Spleen (tissue), 11 donors: Measurements from ENCODE around the gene MRPS17. TPM values are rescaled to one million over a fixed set of nuclear protein-coding genes. Genes with fewer than 3 reads are reported as not detected.
A peak's percentile ranks its signal among the peaks of the same experiment; 100 is the strongest.
"Not testable (repeated sequence)": the region's sequence is repeated elsewhere in the genome, so short reads cannot be mapped to it uniquely, and the experiment has no call there.

Experiments
- DNase-seq: peaks from one replicate; pipeline ENCODE4 v3.0.0-alpha.2; 2020
- H3K27ac ChIP-seq, 8 donors: fragments of 200-600 bp; sonication (generic) in 7 of 8; 1 replicate in 4 of 8; 2 replicates in 4 of 8; pipeline versions ENCODE4 v1.5.0 to v1.8.0; 2016 to 2021; ENCODE audit warnings: inconsistent platforms in 4 of 8, mild to moderate bottlenecking in 4 of 8, moderate library complexity in 1 of 8
- H3K27me3 ChIP-seq, 7 donors: fragments of 200-600 bp; sonication (generic) in 6 of 7; replicated peaks in 1 of 7; 1 replicate in 4 of 7; 2 replicates in 3 of 7; pipeline versions ENCODE4 v1.5.0 to v1.8.0; 2016 to 2021; ENCODE audit warnings: inconsistent platforms in 3 of 7, mild to moderate bottlenecking in 1 of 7
- H3K36me3 ChIP-seq, 6 donors: fragments of 200-600 bp; sonication (generic) in 5 of 6; 1 replicate in 4 of 6; 2 replicates in 2 of 6; pipeline versions ENCODE4 v1.5.0 to v1.8.0; 2016 to 2021; ENCODE audit warnings: inconsistent platforms in 2 of 6
- H3K4me1 ChIP-seq, 6 donors: fragments of 200-600 bp; sonication (generic) in 5 of 6; 1 replicate in 3 of 6; 2 replicates in 3 of 6; pipeline versions ENCODE4 v1.5.0 to v1.8.0; 2016 to 2021; ENCODE audit warnings: inconsistent platforms in 3 of 6
- H3K4me3 ChIP-seq, 8 donors: fragments of 200-600 bp; sonication (generic) in 7 of 8; 1 replicate in 4 of 8; 2 replicates in 4 of 8; pipeline versions ENCODE4 v1.5.0 to v1.8.0; 2016 to 2021; ENCODE audit warnings: inconsistent platforms in 4 of 8, mild to moderate bottlenecking in 4 of 8, moderate library complexity in 2 of 8
- H3K9me3 ChIP-seq, 8 donors: fragments of 200-600 bp; sonication (generic) in 7 of 8; 1 replicate in 4 of 8; 2 replicates in 4 of 8; pipeline versions ENCODE4 v1.5.0 to v1.8.0; 2016 to 2021; ENCODE audit warnings: inconsistent platforms in 4 of 8
- CTCF ChIP-seq, 11 experiments: fragments of 200-600 bp in 7 of 11; fragments of 450-650 bp in 4 of 11; sonication (generic) in 4 of 11; IDR thresholded peaks in 8 of 11; conservative IDR thresholded peaks in 3 of 11; 1 replicate in 7 of 11; 2 replicates in 4 of 11; pipeline versions ENCODE4 v1.4.0 to v1.8.0; 2016 to 2021; ENCODE audit warnings: antibody characterized with exemption in 11 of 11, inconsistent platforms in 4 of 11, mild to moderate bottlenecking in 1 of 11
- POLR2A ChIP-seq, 3 donors: fragments of 450-650 bp; IDR thresholded peaks; one replicate each; pipeline ENCODE4 v1.5.1; 2017; ENCODE audit warnings: antibody characterized with exemption in 3 of 3, mild to moderate bottlenecking in 1 of 3
- POLR2AphosphoS5 ChIP-seq, 3 donors: sonication (generic); formaldehyde crosslinking; IDR thresholded peaks; one replicate each; pipeline ENCODE4 v1.5.1; 2017; ENCODE audit warnings: antibody characterized with exemption in 3 of 3
- WGBS, 5 donors: extraction: QIAGEN DNeasy Blood & Tissue Kit in 3 of 5; methylation state at CpG; one replicate each; pipeline versions ENCODE4 v1.1.5 to v1.1.7; 2013 to 2018; 5-methylcytosine and 5-hydroxymethylcytosine counted together
- intact Hi-C: fragments of 100-400 bp; cut with DNase I; formaldehyde crosslinking; loops from one replicate; pipeline ENCODE4 v1.15.0; 2023; ENCODE audit warnings: low total_unique reads
- polyA plus RNA-seq, 3 donors: library from polyadenylated mRNA; stranded (reverse); fragments of 200-250 nt; gene quantifications; one replicate each; pipeline ENCODE4 v1.2.1, GENCODE V29; 2013
- total RNA-seq, 7 donors: library from RNA; depleted of rRNA in 3 of 7; stranded (reverse); fragments of >200 nt in 3 of 7; fragmentation: NEBNext Ultra II Directional in 4 of 7; extraction: Animal tissue kit (Norgen Biotek cat#: 25700) in 4 of 7; gene quantifications; one replicate each; pipeline versions ENCODE4 v1.1.0 to v1.2.1, GENCODE V29; 2016 to 2021
- donor health status: healthy with polysubstance abuse.
- donor health status: DM: no; HTN: no; CAD: no; lungs with moderate emphysema.
- donor health status: DM: no; HTN: no; CAD: no.
- donor health status: Bipolar disorder and iron deficiency.
- donor health status: healthy.
- donor health status: DM: no; HTN: no; CAD: no.
- donor health status: DM: yes; HTN: yes; CAD: no.

The MRPS17 gene
- total and polyA plus RNA-seq, 10 donors: 6.4 to 14.1 (median 9.5) TPM

GRCh38 chr7:55939514-55940123 is 12.1 kb upstream of the MRPS17 start:
- TF ChIP-seq POLR2AphosphoS5 (IDR thresholded peaks at IDR 0.05) (no peak), CTCF (IDR thresholded peaks at IDR 0.05 in 8 of 11, conservative IDR thresholded peaks at IDR 0.05 in 3 of 11) (no peak), POLR2A (IDR thresholded peaks at IDR 0.05) (no peak)
- H3K27me3 ChIP-seq: no peaks in the 10 kb centered on the region
- peaks cover 6 to 100% (median 88%) of the 10 kb centered on the region in 8 donors for H3K9me3 ChIP-seq
- H3K27ac ChIP-seq: no peak overlapping the region
- intact Hi-C loops: no loop called here
- WGBS, 5 donors: 87 to 93% (median 89%) methylated on average over 7 of the region's 7 CpGs
- no peak overlapping the region for H3K4me3 ChIP-seq
- DNase-seq: no peak
- H3K4me1 ChIP-seq: no peaks in the 10 kb centered on the region
- peaks cover 0 to 33% (median 3%) of the 10 kb centered on the region in 6 donors for H3K36me3 ChIP-seq

DNA sequence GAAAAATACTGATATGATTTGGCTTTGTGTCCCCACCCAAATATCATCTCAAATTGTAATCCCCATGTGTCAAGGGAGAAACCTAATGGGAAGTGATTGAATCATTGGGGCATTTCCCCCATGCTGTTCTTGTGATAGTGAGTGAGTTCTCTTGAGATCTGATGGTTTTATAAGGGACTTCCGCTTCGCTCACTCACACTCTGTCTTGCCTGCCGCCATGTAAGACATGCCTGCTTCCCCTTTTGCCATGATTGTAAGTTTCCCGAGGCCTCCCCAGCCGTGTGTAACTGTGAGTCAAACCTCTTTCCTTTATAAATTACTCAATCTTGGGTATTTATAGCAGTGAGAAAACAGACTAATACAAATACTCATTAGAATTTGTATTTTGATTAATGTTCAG is 5.1 kb upstream of the MRPS17 start:
- no peak for DNase-seq
- Histone ChIP-seq H3K4me1 (peaks cover 0 to 5% (median 0%) of the 10 kb centered on the region in 6 donors), H3K27ac (no peak overlapping the region), H3K9me3 (peaks cover 0 to 54% (median 26%) of the 10 kb centered on the region in 8 donors), H3K4me3 (no peak overlapping the region), H3K27me3 (no peaks in the 10 kb centered on the region), H3K36me3 (no peaks in the 10 kb centered on the region)
- intact Hi-C loops: no loop called here
- WGBS, 5 donors: 67 to 85% (median 73%) methylated on average over 5 of the region's 5 CpGs
- no peak for TF ChIP-seq POLR2AphosphoS5 (IDR thresholded peaks at IDR 0.05)
- TF ChIP-seq POLR2A (IDR thresholded peaks at IDR 0.05): no peak

GRCh38 chr7:55952352-55952671 is 635 bp downstream of the MRPS17 start:
- peak overlapping the region; percentile 74 to 88 (median 82) for H3K27ac ChIP-seq
- peak overlapping the region; percentile 66 to 92 (median 79) for H3K4me3 ChIP-seq
- DNase-seq, H3K9me3 ChIP-seq, H3K27me3 ChIP-seq, intact Hi-C loops: not testable (repeated sequence)
- peaks cover 7 to 24% (median 17%) of the 10 kb centered on the region in 6 donors for H3K4me1 ChIP-seq
- WGBS, 5 donors: 38 to 48% (median 39%) methylated on average over 19 of the region's 19 CpGs
- peaks cover 0 to 42% (median 19%) of the 10 kb centered on the region in 6 donors for H3K36me3 ChIP-seq

DNA sequence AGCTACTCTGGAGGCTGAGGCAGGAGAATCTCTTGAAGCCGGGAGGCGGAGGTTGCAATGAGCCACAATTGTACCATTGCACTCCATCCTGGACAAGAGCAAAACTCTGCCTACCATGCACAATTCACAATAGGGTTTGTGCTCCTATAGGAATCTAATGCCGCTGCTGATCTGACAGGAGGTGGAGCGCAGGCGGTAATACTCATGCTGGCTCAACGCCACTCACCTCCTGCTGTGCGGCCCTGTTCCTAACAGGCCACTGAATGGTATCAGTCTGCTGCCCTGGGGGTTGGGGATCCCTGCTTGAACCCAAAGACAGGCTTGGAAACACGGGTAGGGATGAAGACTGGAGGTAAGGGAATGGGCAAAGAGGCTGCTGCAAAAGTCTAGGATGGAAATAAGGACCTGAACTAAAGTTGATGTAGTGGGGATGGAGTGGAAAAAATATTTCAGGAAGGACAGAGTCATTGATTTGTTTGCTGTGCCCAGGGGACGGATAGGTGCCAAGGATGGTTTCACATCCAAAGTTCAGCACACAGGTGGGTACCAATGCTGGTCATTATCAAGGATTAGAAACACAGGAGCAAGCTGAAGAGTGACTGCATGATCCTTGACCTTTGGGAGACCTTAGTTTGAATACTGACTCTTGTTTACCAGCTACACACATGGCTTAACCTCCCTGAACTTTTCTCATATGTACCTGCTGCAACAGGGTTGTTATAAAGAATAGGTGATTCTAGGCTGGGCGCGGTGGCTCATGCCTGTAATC is 2.2 kb downstream of the MRPS17 start:
- peaks cover 7 to 24% (median 17%) of the 10 kb centered on the region in 6 donors for H3K4me1 ChIP-seq
- 90 to 94% (median 92%) methylated on average over 10 to 11 of the region's 11 CpGs for WGBS, 5 donors
- peaks cover 0 to 42% (median 19%) of the 10 kb centered on the region in 6 donors for H3K36me3 ChIP-seq
- H3K27ac ChIP-seq: no peak overlapping the region
- intact Hi-C loops: no loop called here
- no peak overlapping the region for H3K4me3 ChIP-seq
- no peaks in the 10 kb centered on the region for H3K27me3 ChIP-seq
- TF ChIP-seq POLR2A (IDR thresholded peaks at IDR 0.05): no peak
- no peak for TF ChIP-seq CTCF (IDR thresholded peaks at IDR 0.05 in 8 of 11, conservative IDR thresholded peaks at IDR 0.05 in 3 of 11)
- TF ChIP-seq POLR2AphosphoS5 (IDR thresholded peaks at IDR 0.05): no peak
- no peaks in the 10 kb centered on the region for H3K9me3 ChIP-seq
- DNase-seq: no peak

GRCh38 chr7:55957190-55957589 is 5.5 kb downstream of the MRPS17 start:
- peaks cover 6 to 19% (median 16%) of the 10 kb centered on the region in 6 donors for H3K4me1 ChIP-seq
- DNase-seq: no peak
- no peak overlapping the region for H3K4me3 ChIP-seq
- no peaks in the 10 kb centered on the region for H3K27me3 ChIP-seq
- no peak overlapping the region for H3K27ac ChIP-seq
- TF ChIP-seq POLR2AphosphoS5 (IDR thresholded peaks at IDR 0.05) (no peak), POLR2A (IDR thresholded peaks at IDR 0.05) (no peak), CTCF (IDR thresholded peaks at IDR 0.05 in 8 of 11, conservative IDR thresholded peaks at IDR 0.05 in 3 of 11) (no peak)
- intact Hi-C loops: loop anchor here (5.0 kb wide), 1 partner anchor 70 kb away; the partner anchor contains the start of gene ZNF713
- WGBS, 5 donors: 88 to 95% (median 92%) methylated on average over 4 of the region's 4 CpGs
- peaks cover 0 to 42% (median 19%) of the 10 kb centered on the region in 6 donors for H3K36me3 ChIP-seq
- no peaks in the 10 kb centered on the region for H3K9me3 ChIP-seq
